Body of pancreas (tissue), 4 donors: ENCODE results near the gene KCP.

Experiments used
- CTCF ChIP-seq, 7 experiments: fragments of 450-650 bp in 4 of 7; fragments of 200-600 bp in 3 of 7; sonication (generic) in 3 of 7; IDR thresholded peaks; one replicate each; pipeline ENCODE4 v1.5.1; 2016 to 2019; ENCODE audit warnings: antibody characterized with exemption in 7 of 7
- POLR2A ChIP-seq, 3 donors: fragments of 450-650 bp; IDR thresholded peaks; one replicate each; pipeline ENCODE4 v1.6.1; 2016; ENCODE audit warnings: antibody characterized with exemption in 3 of 3, mild to moderate bottlenecking in 2 of 3

- TF ChIP-seq POLR2A (IDR thresholded peaks at IDR 0.05), result no peak
- no peak for TF ChIP-seq CTCF (IDR thresholded peaks at IDR 0.05)
Measured at GRCh38 chr7:128867842-128868623, 42.5 kb downstream of the KCP start.
